ENCODE data around the gene CNOT6L.
"Not testable (repeated sequence)": the region's sequence is repeated elsewhere in the genome, so short reads cannot be mapped to it uniquely, and the experiment has no call there.

The CNOT6L gene

GRCh38 chr4:77751764-77752163, 67.4 kb downstream of the CNOT6L start:
- DNase-seq (ENCODE audit: low read depth, low spot score): no peak
- H3K4me1 ChIP-seq (ENCODE audit: control insufficient read depth, insufficient read depth, low read length): no peaks in the 10 kb centered on the region
- WGBS (ENCODE audit: insufficient coverage, insufficient read length): no CpG with 5 or more reads among the region's 2 CpGs

GRCh38 chr4:77745792-77746191, 73.4 kb downstream of the CNOT6L start:
- no peaks in the 10 kb centered on the region for H3K9me3 ChIP-seq (ENCODE audit: control insufficient read depth, insufficient read depth, low read length)
- H3K4me3 ChIP-seq (ENCODE audit: low read length): no peak overlapping the region
- no CpG with 5 or more reads among the region's 2 CpGs for WGBS (ENCODE audit: insufficient coverage, insufficient read length)
- H3K27ac ChIP-seq (ENCODE audit: low read length): no peak overlapping the region
- H3K36me3 ChIP-seq (ENCODE audit: control insufficient read depth, insufficient read depth, low read length): no peaks in the 10 kb centered on the region
- no peak for DNase-seq (ENCODE audit: low read depth, low spot score)
- H3K4me1 ChIP-seq (ENCODE audit: control insufficient read depth, insufficient read depth, low read length): no peaks in the 10 kb centered on the region
- no peaks in the 10 kb centered on the region for H3K27me3 ChIP-seq (ENCODE audit: control insufficient read depth, insufficient read depth, low read length)

More at GRCh38 chr4:77751764-77752163, 67.4 kb downstream of the CNOT6L start:
- Histone ChIP-seq H3K27me3 (ENCODE audit: control insufficient read depth, insufficient read depth, low read length) (no peaks in the 10 kb centered on the region), H3K27ac (ENCODE audit: low read length) (no peak overlapping the region), H3K36me3 (ENCODE audit: control insufficient read depth, insufficient read depth, low read length) (no peaks in the 10 kb centered on the region), H3K4me3 (ENCODE audit: low read length) (no peak overlapping the region), H3K9me3 (ENCODE audit: control insufficient read depth, insufficient read depth, low read length) (no peaks in the 10 kb centered on the region)

- no peak overlapping the region for H3K27ac ChIP-seq (ENCODE audit: low read length)
- H3K4me1 ChIP-seq (ENCODE audit: control insufficient read depth, insufficient read depth, low read length): no peaks in the 10 kb centered on the region
- H3K9me3 ChIP-seq (ENCODE audit: control insufficient read depth, insufficient read depth, low read length): no peaks in the 10 kb centered on the region
- no peaks in the 10 kb centered on the region for H3K36me3 ChIP-seq (ENCODE audit: control insufficient read depth, insufficient read depth, low read length)
- no peak overlapping the region for H3K4me3 ChIP-seq (ENCODE audit: low read length)
- no CpG with 5 or more reads among the region's 2 CpGs for WGBS (ENCODE audit: insufficient coverage, insufficient read length)
- DNase-seq (ENCODE audit: low read depth, low spot score): no peak
- no peaks in the 10 kb centered on the region for H3K27me3 ChIP-seq (ENCODE audit: control insufficient read depth, insufficient read depth, low read length)
These were observed 77.1 kb downstream of the CNOT6L start for GRCh38 chr4:77742054-77742453.

- no CpG with 5 or more reads among the region's 4 CpGs for WGBS (ENCODE audit: insufficient coverage, insufficient read length)
- Histone ChIP-seq H3K27ac (ENCODE audit: low read length) (no peak overlapping the region), H3K27me3 (ENCODE audit: control insufficient read depth, insufficient read depth, low read length) (no peaks in the 10 kb centered on the region), H3K9me3 (ENCODE audit: control insufficient read depth, insufficient read depth, low read length) (no peaks in the 10 kb centered on the region), H3K36me3 (ENCODE audit: control insufficient read depth, insufficient read depth, low read length) (no peaks in the 10 kb centered on the region), H3K4me3 (ENCODE audit: low read length) (no peak overlapping the region), H3K4me1 (ENCODE audit: control insufficient read depth, insufficient read depth, low read length) (no peaks in the 10 kb centered on the region)
- no peak for DNase-seq (ENCODE audit: low read depth, low spot score)
These were observed 78.7 kb downstream of the CNOT6L start for GRCh38 chr4:77740480-77740879.

GRCh38 chr4:77734928-77735327, 84.2 kb downstream of the CNOT6L start:
- Histone ChIP-seq H3K27ac (ENCODE audit: low read length) (no peak overlapping the region), H3K9me3 (ENCODE audit: control insufficient read depth, insufficient read depth, low read length) (no peaks in the 10 kb centered on the region), H3K4me1 (ENCODE audit: control insufficient read depth, insufficient read depth, low read length) (no peaks in the 10 kb centered on the region), H3K4me3 (ENCODE audit: low read length) (no peak overlapping the region), H3K36me3 (ENCODE audit: control insufficient read depth, insufficient read depth, low read length) (no peaks in the 10 kb centered on the region), H3K27me3 (ENCODE audit: control insufficient read depth, insufficient read depth, low read length) (no peaks in the 10 kb centered on the region)
- DNase-seq (ENCODE audit: low read depth, low spot score): no peak
- WGBS (ENCODE audit: insufficient coverage, insufficient read length): no CpG with 5 or more reads among the region's 4 CpGs

GRCh38 chr4:77731656-77732055, 87.5 kb downstream of the CNOT6L start:
- Histone ChIP-seq H3K27ac (ENCODE audit: low read length) (no peak overlapping the region), H3K36me3 (ENCODE audit: control insufficient read depth, insufficient read depth, low read length) (no peaks in the 10 kb centered on the region), H3K4me1 (ENCODE audit: control insufficient read depth, insufficient read depth, low read length) (no peaks in the 10 kb centered on the region), H3K4me3 (ENCODE audit: low read length) (no peak overlapping the region), H3K9me3 (ENCODE audit: control insufficient read depth, insufficient read depth, low read length) (no peaks in the 10 kb centered on the region), H3K27me3 (ENCODE audit: control insufficient read depth, insufficient read depth, low read length) (no peaks in the 10 kb centered on the region)
- no CpG with 5 or more reads among the region's 1 CpG for WGBS (ENCODE audit: insufficient coverage, insufficient read length)
- DNase-seq (ENCODE audit: low read depth, low spot score): no peak

GRCh38 chr4:77728420-77728819, 90.7 kb downstream of the CNOT6L start:
- Histone ChIP-seq H3K27ac (ENCODE audit: low read length) (no peak overlapping the region), H3K4me3 (ENCODE audit: low read length) (no peak overlapping the region), H3K9me3 (ENCODE audit: control insufficient read depth, insufficient read depth, low read length) (no peaks in the 10 kb centered on the region), H3K4me1 (ENCODE audit: control insufficient read depth, insufficient read depth, low read length) (no peaks in the 10 kb centered on the region), H3K27me3 (ENCODE audit: control insufficient read depth, insufficient read depth, low read length) (no peaks in the 10 kb centered on the region), H3K36me3 (ENCODE audit: control insufficient read depth, insufficient read depth, low read length) (no peaks in the 10 kb centered on the region)
- WGBS (ENCODE audit: insufficient coverage, insufficient read length): no CpG with 5 or more reads among the region's 1 CpG
- no peak for DNase-seq (ENCODE audit: low read depth, low spot score)

GRCh38 chr4:77721073-77721472, 98.1 kb downstream of the CNOT6L start:
- Histone ChIP-seq H3K4me3 (ENCODE audit: low read length) (no peak overlapping the region), H3K9me3 (ENCODE audit: control insufficient read depth, insufficient read depth, low read length) (no peaks in the 10 kb centered on the region), H3K4me1 (ENCODE audit: control insufficient read depth, insufficient read depth, low read length) (peaks cover 2% of the 10 kb centered on the region; the same call in 1 of the 2 replicates), H3K36me3 (ENCODE audit: control insufficient read depth, insufficient read depth, low read length) (no peaks in the 10 kb centered on the region), H3K27ac (ENCODE audit: low read length) (no peak overlapping the region), H3K27me3 (ENCODE audit: control insufficient read depth, insufficient read depth, low read length) (no peaks in the 10 kb centered on the region)
- DNase-seq (ENCODE audit: low read depth, low spot score): no peak

- H3K4me3 ChIP-seq (ENCODE audit: low read length); H3K27ac ChIP-seq (ENCODE audit: low read length); H3K9me3 ChIP-seq (ENCODE audit: control insufficient read depth, insufficient read depth, low read length); H3K27me3 ChIP-seq (ENCODE audit: control insufficient read depth, insufficient read depth, low read length); H3K4me1 ChIP-seq (ENCODE audit: control insufficient read depth, insufficient read depth, low read length); DNase-seq (ENCODE audit: low read depth, low spot score); H3K36me3 ChIP-seq (ENCODE audit: control insufficient read depth, insufficient read depth, low read length): not testable (repeated sequence)
- WGBS (ENCODE audit: insufficient coverage, insufficient read length): no CpG with 5 or more reads among the region's 3 CpGs
These were observed 100.7 kb downstream of the CNOT6L start for GRCh38 chr4:77718500-77718899.

GRCh38 chr4:77715414-77716290, 103.5 kb downstream of the CNOT6L start:
- no CpG with 5 or more reads among the region's 3 CpGs for WGBS (ENCODE audit: insufficient coverage, insufficient read length)
- DNase-seq (ENCODE audit: low read depth, low spot score): no peak
- no peaks in the 10 kb centered on the region for H3K27me3 ChIP-seq (ENCODE audit: control insufficient read depth, insufficient read depth, low read length)
- H3K4me1 ChIP-seq (ENCODE audit: control insufficient read depth, insufficient read depth, low read length): peaks cover 2% of the 10 kb centered on the region; the same call in 1 of the 2 replicates
- no peak overlapping the region for H3K27ac ChIP-seq (ENCODE audit: low read length)
- no peak overlapping the region for H3K4me3 ChIP-seq (ENCODE audit: low read length)
- no peaks in the 10 kb centered on the region for H3K36me3 ChIP-seq (ENCODE audit: control insufficient read depth, insufficient read depth, low read length)
- H3K9me3 ChIP-seq (ENCODE audit: control insufficient read depth, insufficient read depth, low read length): no peaks in the 10 kb centered on the region

- H3K9me3 ChIP-seq (ENCODE audit: control insufficient read depth, insufficient read depth, low read length): no peaks in the 10 kb centered on the region
- no peak overlapping the region for H3K4me3 ChIP-seq (ENCODE audit: low read length)
- H3K27me3 ChIP-seq (ENCODE audit: control insufficient read depth, insufficient read depth, low read length): no peaks in the 10 kb centered on the region
- no peak overlapping the region for H3K27ac ChIP-seq (ENCODE audit: low read length)
- H3K4me1 ChIP-seq (ENCODE audit: control insufficient read depth, insufficient read depth, low read length): peaks cover 2% of the 10 kb centered on the region; the same call in 1 of the 2 replicates
- DNase-seq (ENCODE audit: low read depth, low spot score): no peak
- WGBS (ENCODE audit: insufficient coverage, insufficient read length): no CpG with 5 or more reads among the region's 2 CpGs
- no peaks in the 10 kb centered on the region for H3K36me3 ChIP-seq (ENCODE audit: control insufficient read depth, insufficient read depth, low read length)
These were observed 104.7 kb downstream of the CNOT6L start for GRCh38 chr4:77714514-77714913.
